ENCODE data around the gene WWOX.

DNA sequence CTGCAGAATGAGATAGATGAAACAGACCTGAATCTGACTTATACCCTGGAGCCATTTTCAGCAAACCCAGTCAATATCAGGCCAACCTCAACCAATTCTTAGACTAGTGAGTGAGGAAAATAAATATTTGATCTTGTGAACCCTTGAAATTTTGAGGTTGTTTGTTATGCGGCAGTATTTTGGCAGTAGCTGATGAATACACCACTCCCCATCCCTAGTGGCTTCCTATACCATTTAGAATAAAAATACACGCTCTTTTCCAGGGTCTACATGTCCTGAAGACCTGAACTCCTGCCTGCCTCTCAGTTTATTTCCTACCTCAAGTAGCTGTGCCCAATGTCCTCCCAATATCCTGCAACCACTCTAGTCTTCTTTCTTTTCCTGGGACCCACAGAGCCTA is 647.3 kb downstream of the WWOX start:
- no peak for TF ChIP-seq EZH2 (IDR thresholded peaks at IDR 0.05; ENCODE audit: borderline replicate concordance, low read length)
- TF ChIP-seq, protein P1, sequence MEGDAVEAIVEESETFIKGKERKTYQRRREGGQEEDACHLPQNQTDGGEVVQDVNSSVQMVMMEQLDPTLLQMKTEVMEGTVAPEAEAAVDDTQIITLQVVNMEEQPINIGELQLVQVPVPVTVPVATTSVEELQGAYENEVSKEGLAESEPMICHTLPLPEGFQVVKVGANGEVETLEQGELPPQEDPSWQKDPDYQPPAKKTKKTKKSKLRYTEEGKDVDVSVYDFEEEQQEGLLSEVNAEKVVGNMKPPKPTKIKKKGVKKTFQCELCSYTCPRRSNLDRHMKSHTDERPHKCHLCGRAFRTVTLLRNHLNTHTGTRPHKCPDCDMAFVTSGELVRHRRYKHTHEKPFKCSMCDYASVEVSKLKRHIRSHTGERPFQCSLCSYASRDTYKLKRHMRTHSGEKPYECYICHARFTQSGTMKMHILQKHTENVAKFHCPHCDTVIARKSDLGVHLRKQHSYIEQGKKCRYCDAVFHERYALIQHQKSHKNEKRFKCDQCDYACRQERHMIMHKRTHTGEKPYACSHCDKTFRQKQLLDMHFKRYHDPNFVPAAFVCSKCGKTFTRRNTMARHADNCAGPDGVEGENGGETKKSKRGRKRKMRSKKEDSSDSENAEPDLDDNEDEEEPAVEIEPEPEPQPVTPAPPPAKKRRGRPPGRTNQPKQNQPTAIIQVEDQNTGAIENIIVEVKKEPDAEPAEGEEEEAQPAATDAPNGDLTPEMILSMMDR (conservative IDR thresholded peaks at IDR 0.05 in 1 of 2, IDR thresholded peaks at IDR 0.05 in 1 of 2; ENCODE audit: extremely low read depth in 1 of 2, insufficient read depth in 1 of 2, low read depth in 1 of 2, low read length in 2 of 2) = no peak

All from mammary epithelial cell (primary cell).